ENCODE results near the gene GNAT3.

GRCh38 chr7:80548840-80549530, 37.1 kb upstream of the GNAT3 start:
- TF ChIP-seq, protein P1, sequence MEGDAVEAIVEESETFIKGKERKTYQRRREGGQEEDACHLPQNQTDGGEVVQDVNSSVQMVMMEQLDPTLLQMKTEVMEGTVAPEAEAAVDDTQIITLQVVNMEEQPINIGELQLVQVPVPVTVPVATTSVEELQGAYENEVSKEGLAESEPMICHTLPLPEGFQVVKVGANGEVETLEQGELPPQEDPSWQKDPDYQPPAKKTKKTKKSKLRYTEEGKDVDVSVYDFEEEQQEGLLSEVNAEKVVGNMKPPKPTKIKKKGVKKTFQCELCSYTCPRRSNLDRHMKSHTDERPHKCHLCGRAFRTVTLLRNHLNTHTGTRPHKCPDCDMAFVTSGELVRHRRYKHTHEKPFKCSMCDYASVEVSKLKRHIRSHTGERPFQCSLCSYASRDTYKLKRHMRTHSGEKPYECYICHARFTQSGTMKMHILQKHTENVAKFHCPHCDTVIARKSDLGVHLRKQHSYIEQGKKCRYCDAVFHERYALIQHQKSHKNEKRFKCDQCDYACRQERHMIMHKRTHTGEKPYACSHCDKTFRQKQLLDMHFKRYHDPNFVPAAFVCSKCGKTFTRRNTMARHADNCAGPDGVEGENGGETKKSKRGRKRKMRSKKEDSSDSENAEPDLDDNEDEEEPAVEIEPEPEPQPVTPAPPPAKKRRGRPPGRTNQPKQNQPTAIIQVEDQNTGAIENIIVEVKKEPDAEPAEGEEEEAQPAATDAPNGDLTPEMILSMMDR (IDR thresholded peaks at IDR 0.05) = no peak
- no peak for TF ChIP-seq POLR2A (IDR thresholded peaks at IDR 0.05)
